Suppressor macrophage treated with lipopolysaccharide for 1 hour (primary cell): ENCODE data around the gene CUL4B.
A peak's percentile ranks its signal among the peaks of the same experiment; 100 is the strongest.
"Not testable (repeated sequence)": the region's sequence is repeated elsewhere in the genome, so short reads cannot be mapped to it uniquely, and the experiment has no call there.

Experiments
- DNase-seq, 3 donors: peaks; one replicate each; pipeline ENCODE4 v3.0.0-alpha.2; 2020 to 2022

Gene CUL4B

GRCh38 chrX:120560842-120561633 lies at the start of gene CUL4B:
Gene CUL4B (minus strand): TSS chrX:120560962. CDS start chrX:120560638, 324 bp downstream.
- DNase-seq: peak; percentile 88 to 94 (median 92)

GRCh38 chrX:120604361-120604782 lies 43.6 kb upstream of the CUL4B start:
- peak; percentile 41 to 58 (median 43) for DNase-seq

- peak; percentile 77 to 82 (median 78) for DNase-seq
Observed at GRCh38 chrX:120603707-120604360, 43.1 kb upstream of the CUL4B start, which contains the start of gene MCTS1. Gene MCTS1 (plus strand): TSS chrX:120604101. CDS start chrX:120604237, 136 bp downstream.

- DNase-seq: no peak
Observed at GRCh38 chrX:120585702-120586101, 24.9 kb upstream of the CUL4B start.

- no peak for DNase-seq
Observed at GRCh38 chrX:120575379-120576114, 14.8 kb upstream of the CUL4B start.

GRCh38 chrX:120573806-120574205 lies 13.0 kb upstream of the CUL4B start:
- DNase-seq: not testable (repeated sequence)

GRCh38 chrX:120570011-120570600 lies 9.3 kb upstream of the CUL4B start:
- no peak for DNase-seq

GRCh38 chrX:120568609-120569008 lies 7.8 kb upstream of the CUL4B start:
- no peak for DNase-seq

- no peak for DNase-seq
Observed at GRCh38 chrX:120568035-120568434, 7.3 kb upstream of the CUL4B start.

- no peak for DNase-seq
Observed at GRCh38 chrX:120566817-120567216, 6.1 kb upstream of the CUL4B start.

- peak; percentile 49 to 66 (median 60) for DNase-seq
Observed at GRCh38 chrX:120564925-120565324, 4.2 kb upstream of the CUL4B start.

- DNase-seq: no peak
Observed at GRCh38 chrX:120562569-120562926, 1.8 kb upstream of the CUL4B start.

- DNase-seq: peak in 1 of 3 donors; percentile 87
Observed at GRCh38 chrX:120561634-120562568, 1.1 kb upstream of the CUL4B start.

GRCh38 chrX:120560405-120560841 lies 339 bp downstream of the CUL4B start:
- DNase-seq: peak in 2 of 3 donors; percentile 27 to 41

GRCh38 chrX:120559804-120560203 lies 958 bp downstream of the CUL4B start:
- DNase-seq: no peak

GRCh38 chrX:120556251-120556650 lies 4.5 kb downstream of the CUL4B start:
- no peak for DNase-seq

- peak in 2 of 3 donors; percentile 32 to 53 for DNase-seq
Observed at GRCh38 chrX:120549483-120550452, 11.0 kb downstream of the CUL4B start.

- peak; percentile 19 to 55 (median 38) for DNase-seq
Observed at GRCh38 chrX:120536061-120536460, 24.7 kb downstream of the CUL4B start.

GRCh38 chrX:120534413-120535205 lies 26.2 kb downstream of the CUL4B start:
- DNase-seq: no peak

GRCh38 chrX:120522820-120523219 lies 37.9 kb downstream of the CUL4B start:
- no peak for DNase-seq
